GM12878 (cell line): Measurements from ENCODE around the gene FABP7. TPM values are rescaled to one million over a fixed set of nuclear protein-coding genes. Genes with fewer than 3 reads are reported as not detected.
A peak's percentile ranks its signal among the peaks of the same experiment; 100 is the strongest.

Experiments
- ATAC-seq: fragments of 200-7000 bp; cut with Tn5 transposase; 3 replicates; pipeline ENCODE4 v1.9.1; 2020; ENCODE audit warnings: mild to moderate bottlenecking, moderate library complexity
- BruUV-seq: library from RNA; stranded (reverse); fragments of 400-500 nt; replicated peaks from 2 replicates; lab custom pipeline; 2021; lab: Mats Ljungman, UMichigan
- CTCF ChIA-PET: fragments of 300-600 bp; sonication (Branson Sonifier 250); formaldehyde crosslinking; extraction: SDS; loops from one replicate; lab custom pipeline; 2021; ENCODE audit warnings: inconsistent platforms; lab: Yijun Ruan, JAX
- POLR2A ChIA-PET: fragments of 350-600 bp; formaldehyde crosslinking; extraction: SDS; loops from one replicate; lab custom pipeline; 2021; ENCODE audit warnings: inconsistent platforms; lab: Charles Lee
- RAD21 ChIA-PET: fragments of 300-600 bp; sonication (Branson Sonifier 250); formaldehyde crosslinking; loops from one replicate; lab custom pipeline; 2023; ENCODE audit warnings: antibody characterized with exemption; ENCODE audit not compliant: unreplicated experiment; lab: Charles Lee
- SMC1A ChIA-PET: fragments of 300-600 bp; sonication (Branson Sonifier 250); formaldehyde crosslinking; loops from one replicate; lab custom pipeline; 2023; ENCODE audit not compliant: unreplicated experiment, uncharacterized antibody; lab: Charles Lee
- DNase-seq: peaks from one replicate; pipeline ENCODE4 v3.0.0-alpha.2; 2011; ENCODE audit warnings: low read depth, low spot score
- FAIRE-seq: peaks from 3 replicates; lab custom pipeline; 2011; peaks lifted over from hg19 to GRCh38; lab: Jason Lieb, UNC
- H2AFZ ChIP-seq: 2 replicates; pipeline ENCODE4 v1.6.0; 2011; ENCODE audit warnings: low read depth, low read length, control low read depth; ENCODE audit not compliant: control insufficient read depth
- H3K27ac ChIP-seq: 2 replicates; pipeline ENCODE4 v1.5.1; 2011; ENCODE audit warnings: control low read depth; ENCODE audit not compliant: control insufficient read depth, insufficient read depth
- H3K27me3 ChIP-seq, 2 experiments: replicated peaks in 1 of 2; 2 replicates each; pipeline versions ENCODE4 v1.6.0 to v1.6.1; 2011; ENCODE audit warnings: low read length in 1 of 2; ENCODE audit not compliant: control insufficient read depth in 2 of 2, insufficient read depth in 2 of 2
- H3K36me3 ChIP-seq, 2 experiments: 2 replicates each; pipeline ENCODE4 v1.5.1; 2011; ENCODE audit warnings: low read length in 1 of 2; ENCODE audit not compliant: control insufficient read depth in 2 of 2, insufficient read depth in 2 of 2
- H3K4me1 ChIP-seq: 2 replicates; pipeline ENCODE4 v1.6.1; 2011; ENCODE audit warnings: mild to moderate bottlenecking, low read length, moderate library complexity, mixed read lengths; ENCODE audit not compliant: control insufficient read depth, insufficient read depth
- H3K4me2 ChIP-seq: 2 replicates; pipeline ENCODE4 v1.6.0; 2011; ENCODE audit warnings: control low read depth; ENCODE audit not compliant: control insufficient read depth, insufficient read depth
- H3K4me3 ChIP-seq: fragments of 200-600 bp; sonication (generic); 2 replicates; pipeline ENCODE4 v1.5.1; 2016
- H3K79me2 ChIP-seq: 2 replicates; pipeline ENCODE4 v1.6.0; 2011; ENCODE audit warnings: low read length; ENCODE audit not compliant: control insufficient read depth, insufficient read depth
- H3K9ac ChIP-seq: 2 replicates; pipeline ENCODE4 v1.8.0; 2011; ENCODE audit warnings: low read length, control low read depth, mixed read lengths; ENCODE audit not compliant: control insufficient read depth, insufficient read depth
- H3K9me3 ChIP-seq: replicated peaks from 3 replicates; pipeline ENCODE4 v1.5.1; 2011; ENCODE audit warnings: mild to moderate bottlenecking, low read length; ENCODE audit not compliant: control insufficient read depth, insufficient read depth
- H4K20me1 ChIP-seq: 2 replicates; pipeline ENCODE4 v1.6.0; 2011; ENCODE audit not compliant: control insufficient read depth, insufficient read depth
- JUNB ChIP-seq: IDR thresholded peaks from 2 replicates; pipeline ENCODE4 v1.6.1; 2016; ENCODE audit warnings: antibody characterized with exemption, mild to moderate bottlenecking
- MLLT1 ChIP-seq: fragments of 450-650 bp; IDR thresholded peaks from 2 replicates; pipeline ENCODE4 v1.6.1; 2016; ENCODE audit warnings: mild to moderate bottlenecking
- STAT1 ChIP-seq: fragments of 450-650 bp; conservative IDR thresholded peaks from 2 replicates; pipeline ENCODE4 v1.6.1; 2014; ENCODE audit warnings: antibody characterized with exemption, mild to moderate bottlenecking
- ZNF687 ChIP-seq: fragments of 450-650 bp; IDR thresholded peaks from 2 replicates; pipeline ENCODE4 v1.6.1; 2017; ENCODE audit warnings: mild to moderate bottlenecking, moderate library complexity
- WGBS: methylation state at CpG from one replicate; pipeline ENCODE4 v1.1.6; 2016; ENCODE audit warnings: low lambda C conversion rate; ENCODE audit not compliant: insufficient replicate concordance, insufficient coverage; ENCODE audit errors: missing lambda C conversion rate; 5-methylcytosine and 5-hydroxymethylcytosine counted together
- in situ Hi-C: fragments of 300-500 bp; cut with MboI; formaldehyde crosslinking; loops from 9 replicates; pipeline ENCODE4 v1.14.3; 2018; ENCODE audit warnings: mixed read lengths
- intact Hi-C: fragments of 100-400 bp; cut with micrococcal nuclease; formaldehyde crosslinking; loops from one replicate; pipeline ENCODE4 v1.14.2; 2022; ENCODE audit not compliant: unreplicated experiment
- polyA plus RNA-seq, 11 experiments: library from polyadenylated mRNA; depleted of rRNA in 4 of 11; unstranded in 6 of 11; stranded (reverse) in 5 of 11; fragments of >200 nt; fragmentation: Nextera tagmentation in 4 of 11; fragmentation: Illumina TruSeq in 1 of 11; extraction: Ambion mirVana in 4 of 11; extraction: Trizol in 1 of 11; gene quantifications; 1 replicate in 1 of 11; 2 replicates in 10 of 11; pipeline versions ENCODE4 v1.2.1 to v1.2.3, GENCODE V29; 2011 to 2016; ENCODE audit warnings: inconsistent platforms in 2 of 11, missing spikeins in 2 of 11, low read depth in 1 of 11
- total RNA-seq, 4 experiments: library from RNA; depleted of rRNA in 3 of 4; stranded (reverse); fragments of >200 nt in 3 of 4; fragmentation: Illumina TruSeq in 1 of 4; extraction: Trizol in 1 of 4; gene quantifications; 2 replicates each; pipeline versions ENCODE4 v1.2.1 to v1.2.3, GENCODE V29; 2013 to 2021

The FABP7 gene
- total and polyA plus RNA-seq, 10 of the 15 experiments (the other 5 are each of a cell fraction or from before 2014, with no cell fraction given): not detected

- ChIA-PET POLR2A (interaction anchor here (0.5 to 4.2 kb wide), 6 partner anchors 9 to 36 kb away, joined by 3 to 15 read pairs (median 6); partner anchors contain the start of gene FABP7), SMC1A (interaction anchor here (0.6 to 8.2 kb wide), 14 partner anchors 10 to 58 kb away, joined by 3 to 98 read pairs (median 5); no protein-coding TSS in a partner anchor), CTCF (interaction anchor here (0.9 to 6.8 kb wide), 8 partner anchors 9 to 297 kb away, joined by 3 to 52 read pairs (median 20); partner anchors contain the start of gene FABP7), RAD21 (interaction anchor here (0.9 to 7.9 kb wide), 10 partner anchors 9 to 58 kb away, joined by 3 to 57 read pairs (median 7); partner anchors contain the start of gene FABP7)
- no peak overlapping the region for H3K27ac ChIP-seq
- peaks cover 7 to 16% of the 10 kb centered on the region in 2 experiments for H3K27me3 ChIP-seq
- intact Hi-C loops: no loop called here
- TF ChIP-seq MLLT1 (no peak), JUNB (no peak), ZNF687 (no peak), STAT1 (no peak)
- DNase-seq (no peak), FAIRE-seq (peak; percentile 59), ATAC-seq (no peak)
- peak overlapping the region; percentile 48; the same call in 1 of the 2 replicates for H2AFZ ChIP-seq
- no peaks in the 10 kb centered on the region for H3K79me2 ChIP-seq
- H3K9me3 ChIP-seq: no peaks in the 10 kb centered on the region
- peak overlapping the region; percentile 17; the same call in 1 of the 2 replicates for H3K4me2 ChIP-seq
- WGBS: 13% methylated on average over 10 of the region's 10 CpGs
- no peaks in the 10 kb centered on the region for H3K4me1 ChIP-seq
- H4K20me1 ChIP-seq: no peaks in the 10 kb centered on the region
- BruUV-seq: no TSS peak
- in situ Hi-C loops: no loop called here
- H3K36me3 ChIP-seq: no peaks in the 10 kb centered on the region
- H3K9ac ChIP-seq: peak overlapping the region; percentile 8; the same call in 1 of the 2 replicates
- H3K4me3 ChIP-seq: no peak overlapping the region
Measured at GRCh38 chr6:122788663-122789181, 9.2 kb downstream of the FABP7 start.
